Liver (tissue), 9 donors: ENCODE data around the gene MAB21L4. TPM values are rescaled to one million over a fixed set of nuclear protein-coding genes. Genes with fewer than 3 reads are reported as not detected.

Source experiments
- DNase-seq: peaks from one replicate; pipeline ENCODE4 v3.0.0-alpha.2; 2017; ENCODE audit warnings: low spot score
- H3K27ac ChIP-seq, 2 donors: one replicate each; pipeline ENCODE4 v1.7.0; 2013; ENCODE audit warnings: inconsistent platforms in 2 of 2, low read length in 2 of 2, control low read depth in 1 of 2, low read depth in 1 of 2, mild to moderate bottlenecking in 1 of 2
- H3K27me3 ChIP-seq, 4 donors: one replicate each; pipeline versions ENCODE4 v1.6.1 to v1.7.0; 2013; ENCODE audit warnings: low read length in 3 of 4, inconsistent platforms in 1 of 4, mild to moderate bottlenecking in 1 of 4, moderate library complexity in 1 of 4; ENCODE audit not compliant: control insufficient read depth in 4 of 4, insufficient read depth in 4 of 4
- H3K36me3 ChIP-seq, 4 donors: one replicate each; pipeline versions ENCODE4 v1.6.1 to v1.7.0; 2013; ENCODE audit warnings: low read length in 3 of 4, mild to moderate bottlenecking in 3 of 4, low read depth in 1 of 4, moderate library complexity in 1 of 4; ENCODE audit not compliant: control insufficient read depth in 4 of 4, insufficient read depth in 3 of 4
- H3K4me1 ChIP-seq, 4 donors: one replicate each; pipeline versions ENCODE4 v1.6.1 to v1.7.0; 2013; ENCODE audit warnings: low read length in 3 of 4, mild to moderate bottlenecking in 3 of 4, moderate library complexity in 1 of 4; ENCODE audit not compliant: control insufficient read depth in 4 of 4, insufficient read depth in 4 of 4
- H3K4me3 ChIP-seq, 3 donors: one replicate each; pipeline versions ENCODE4 v1.6.1 to v1.7.0; 2013; ENCODE audit warnings: low read length in 3 of 3, control low read depth in 1 of 3, low read depth in 1 of 3, mild to moderate bottlenecking in 1 of 3
- H3K9ac ChIP-seq, 2 donors: one replicate each; pipeline ENCODE4 v1.7.0; 2013; ENCODE audit warnings: low read length in 2 of 2, mild to moderate bottlenecking in 2 of 2, moderate library complexity in 2 of 2, control low read depth in 1 of 2, low read depth in 1 of 2
- H3K9me3 ChIP-seq, 4 donors: one replicate each; pipeline versions ENCODE4 v1.6.1 to v1.7.0; 2013; ENCODE audit warnings: low read length in 3 of 4; ENCODE audit not compliant: control insufficient read depth in 4 of 4
- CTCF ChIP-seq: fragments of 150-350 bp; IDR thresholded peaks from 2 replicates; pipeline ENCODE4 v1.5.1; 2017; ENCODE audit warnings: improper control_type of control experiment, low read depth, low read length; ENCODE audit not compliant: missing input control
- EGR1 ChIP-seq, 2 donors: IDR thresholded peaks; 2 replicates each; pipeline ENCODE4 v1.6.1; 2016 to 2018; ENCODE audit warnings: antibody characterized with exemption in 2 of 2, low read depth in 2 of 2
- FOXA1 ChIP-seq: IDR thresholded peaks from 2 replicates; pipeline ENCODE4 v1.6.1; 2016; ENCODE audit warnings: antibody characterized with exemption
- FOXA2 ChIP-seq: IDR thresholded peaks from 2 replicates; pipeline ENCODE4 v1.6.1; 2016; ENCODE audit warnings: antibody characterized with exemption
- GABPA ChIP-seq, 2 donors: IDR thresholded peaks in 1 of 2; conservative IDR thresholded peaks in 1 of 2; 2 replicates each; pipeline ENCODE4 v1.6.1; 2016; ENCODE audit warnings: antibody characterized with exemption in 2 of 2, mild to moderate bottlenecking in 1 of 2, moderate library complexity in 1 of 2
- HNF4A ChIP-seq, 2 donors: conservative IDR thresholded peaks; 2 replicates each; pipeline ENCODE4 v1.6.1; 2016; ENCODE audit warnings: antibody characterized with exemption in 2 of 2, mild to moderate bottlenecking in 2 of 2
- HNF4G ChIP-seq: IDR thresholded peaks from 2 replicates; pipeline ENCODE4 v1.6.1; 2016; ENCODE audit warnings: antibody characterized with exemption
- JUND ChIP-seq, 2 donors: IDR thresholded peaks; 2 replicates each; pipeline ENCODE4 v1.6.1; 2016; ENCODE audit warnings: antibody characterized with exemption in 2 of 2
- NR2F2 ChIP-seq: IDR thresholded peaks from 2 replicates; pipeline ENCODE4 v1.6.1; 2016; ENCODE audit warnings: antibody characterized with exemption
- RAD21 ChIP-seq, 2 donors: IDR thresholded peaks; 2 replicates each; pipeline ENCODE4 v1.6.1; 2016; ENCODE audit warnings: antibody characterized with exemption in 2 of 2, mild to moderate bottlenecking in 2 of 2
- RXRA ChIP-seq, 2 donors: IDR thresholded peaks; 2 replicates each; pipeline ENCODE4 v1.6.1; 2017 to 2018; ENCODE audit warnings: antibody characterized with exemption in 2 of 2, mild to moderate bottlenecking in 1 of 2
- SP1 ChIP-seq: IDR thresholded peaks from 2 replicates; pipeline ENCODE4 v1.6.1; 2018; ENCODE audit warnings: antibody characterized with exemption, mild to moderate bottlenecking
- TAF1 ChIP-seq: conservative IDR thresholded peaks from 2 replicates; pipeline ENCODE4 v1.6.1; 2016; ENCODE audit warnings: antibody characterized with exemption, mild to moderate bottlenecking
- YY1 ChIP-seq: IDR thresholded peaks from 2 replicates; pipeline ENCODE4 v1.6.1; 2016; ENCODE audit warnings: antibody characterized with exemption, mild to moderate bottlenecking
- WGBS: extraction: QIAGEN DNeasy Blood & Tissue Kit; methylation state at CpG from one replicate; pipeline ENCODE4 v1.1.7; 2013; 5-methylcytosine and 5-hydroxymethylcytosine counted together
- polyA plus RNA-seq, 2 donors: library from polyadenylated mRNA; stranded (reverse) in 1 of 2; unstranded in 1 of 2; fragments of 200-250 nt in 1 of 2; fragments of >200 nt in 1 of 2; fragmentation: Nextera tagmentation in 1 of 2; extraction: Ambion mirVana in 1 of 2; gene quantifications; one replicate each; pipeline versions ENCODE4 v1.2.1 to v1.2.3, GENCODE V29; 2013 to 2015
- total RNA-seq, 2 donors: library from RNA; depleted of rRNA; stranded (reverse); fragments of >200 nt; gene quantifications; one replicate each; pipeline ENCODE4 v1.2.3, GENCODE V29; 2014
- TF ChIP-seq, protein P1 (sequence below): IDR thresholded peaks from 2 replicates; pipeline ENCODE4 v1.6.1; 2016; ENCODE audit warnings: antibody characterized with exemption
- TF ChIP-seq, protein P2 (sequence below): IDR thresholded peaks from 2 replicates; pipeline ENCODE4 v1.6.1; 2016; ENCODE audit warnings: antibody characterized with exemption, mild to moderate bottlenecking
- TF ChIP-seq, protein P3 (sequence below): IDR thresholded peaks from 2 replicates; pipeline ENCODE4 v1.6.1; 2016; ENCODE audit warnings: antibody characterized with exemption
- TF ChIP-seq, protein P4 (sequence below): IDR thresholded peaks from 2 replicates; pipeline ENCODE4 v1.6.1; 2016; ENCODE audit warnings: antibody characterized with exemption
- donor health status: healthy.
- donor health status: healthy.
- donor health status: healthy.
- donor health status: healthy.
- donor health status: healthy.

MAB21L4 gene
- total and polyA plus RNA-seq, 4 donors, result 0.59 to 8.8 (median 1.1) TPM

DNA sequence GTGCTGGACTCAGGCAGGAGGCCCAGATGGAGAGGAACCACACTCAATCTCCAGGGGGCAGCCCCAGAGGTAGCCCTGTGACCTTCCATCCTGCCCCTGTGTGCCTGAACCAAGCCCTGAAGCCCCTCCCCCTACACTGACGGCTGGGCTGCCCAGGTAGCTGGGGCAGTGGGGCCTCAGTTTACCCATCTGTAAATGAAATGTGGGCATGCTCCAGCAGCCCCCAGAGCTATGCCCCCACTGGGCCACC lies 26.0 kb upstream of the MAB21L4 start:
- no peak for DNase-seq
- Histone ChIP-seq H3K9ac (no peak overlapping the region), H3K36me3 (no peaks in the 10 kb centered on the region), H3K27ac (no peak overlapping the region), H3K4me3 (no peak overlapping the region), H3K4me1 (peaks cover 0 to 1% (median 0%) of the 10 kb centered on the region in 4 donors), H3K27me3 (no peaks in the 10 kb centered on the region), H3K9me3 (no peaks in the 10 kb centered on the region)
- no peak for TF ChIP-seq EGR1 (IDR thresholded peaks at IDR 0.05; ENCODE audit: low read depth in 2 of 2)
- no peak for TF ChIP-seq FOXA1
- no peak for TF ChIP-seq GABPA (IDR thresholded peaks at IDR 0.05 in 1 of 2, conservative IDR thresholded peaks at IDR 0.05 in 1 of 2)
- no peak for TF ChIP-seq SP1
- TF ChIP-seq, protein P1, sequence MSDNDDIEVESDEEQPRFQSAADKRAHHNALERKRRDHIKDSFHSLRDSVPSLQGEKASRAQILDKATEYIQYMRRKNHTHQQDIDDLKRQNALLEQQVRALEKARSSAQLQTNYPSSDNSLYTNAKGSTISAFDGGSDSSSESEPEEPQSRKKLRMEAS, result no peak
- no peak for TF ChIP-seq JUND (IDR thresholded peaks at IDR 0.05)
- TF ChIP-seq HNF4G, result no peak
- no peak for TF ChIP-seq CTCF
- TF ChIP-seq RXRA (IDR thresholded peaks at IDR 0.05), result no peak
- no peak for TF ChIP-seq TAF1
- TF ChIP-seq FOXA2, result no peak
- TF ChIP-seq, protein P2, sequence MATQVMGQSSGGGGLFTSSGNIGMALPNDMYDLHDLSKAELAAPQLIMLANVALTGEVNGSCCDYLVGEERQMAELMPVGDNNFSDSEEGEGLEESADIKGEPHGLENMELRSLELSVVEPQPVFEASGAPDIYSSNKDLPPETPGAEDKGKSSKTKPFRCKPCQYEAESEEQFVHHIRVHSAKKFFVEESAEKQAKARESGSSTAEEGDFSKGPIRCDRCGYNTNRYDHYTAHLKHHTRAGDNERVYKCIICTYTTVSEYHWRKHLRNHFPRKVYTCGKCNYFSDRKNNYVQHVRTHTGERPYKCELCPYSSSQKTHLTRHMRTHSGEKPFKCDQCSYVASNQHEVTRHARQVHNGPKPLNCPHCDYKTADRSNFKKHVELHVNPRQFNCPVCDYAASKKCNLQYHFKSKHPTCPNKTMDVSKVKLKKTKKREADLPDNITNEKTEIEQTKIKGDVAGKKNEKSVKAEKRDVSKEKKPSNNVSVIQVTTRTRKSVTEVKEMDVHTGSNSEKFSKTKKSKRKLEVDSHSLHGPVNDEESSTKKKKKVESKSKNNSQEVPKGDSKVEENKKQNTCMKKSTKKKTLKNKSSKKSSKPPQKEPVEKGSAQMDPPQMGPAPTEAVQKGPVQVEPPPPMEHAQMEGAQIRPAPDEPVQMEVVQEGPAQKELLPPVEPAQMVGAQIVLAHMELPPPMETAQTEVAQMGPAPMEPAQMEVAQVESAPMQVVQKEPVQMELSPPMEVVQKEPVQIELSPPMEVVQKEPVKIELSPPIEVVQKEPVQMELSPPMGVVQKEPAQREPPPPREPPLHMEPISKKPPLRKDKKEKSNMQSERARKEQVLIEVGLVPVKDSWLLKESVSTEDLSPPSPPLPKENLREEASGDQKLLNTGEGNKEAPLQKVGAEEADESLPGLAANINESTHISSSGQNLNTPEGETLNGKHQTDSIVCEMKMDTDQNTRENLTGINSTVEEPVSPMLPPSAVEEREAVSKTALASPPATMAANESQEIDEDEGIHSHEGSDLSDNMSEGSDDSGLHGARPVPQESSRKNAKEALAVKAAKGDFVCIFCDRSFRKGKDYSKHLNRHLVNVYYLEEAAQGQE, result no peak
- TF ChIP-seq NR2F2, result no peak
- TF ChIP-seq, protein P3, sequence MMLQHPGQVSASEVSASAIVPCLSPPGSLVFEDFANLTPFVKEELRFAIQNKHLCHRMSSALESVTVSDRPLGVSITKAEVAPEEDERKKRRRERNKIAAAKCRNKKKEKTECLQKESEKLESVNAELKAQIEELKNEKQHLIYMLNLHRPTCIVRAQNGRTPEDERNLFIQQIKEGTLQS, result no peak
- no peak for TF ChIP-seq HNF4A (conservative IDR thresholded peaks at IDR 0.05)
- no peak for TF ChIP-seq YY1
- TF ChIP-seq, protein P4, sequence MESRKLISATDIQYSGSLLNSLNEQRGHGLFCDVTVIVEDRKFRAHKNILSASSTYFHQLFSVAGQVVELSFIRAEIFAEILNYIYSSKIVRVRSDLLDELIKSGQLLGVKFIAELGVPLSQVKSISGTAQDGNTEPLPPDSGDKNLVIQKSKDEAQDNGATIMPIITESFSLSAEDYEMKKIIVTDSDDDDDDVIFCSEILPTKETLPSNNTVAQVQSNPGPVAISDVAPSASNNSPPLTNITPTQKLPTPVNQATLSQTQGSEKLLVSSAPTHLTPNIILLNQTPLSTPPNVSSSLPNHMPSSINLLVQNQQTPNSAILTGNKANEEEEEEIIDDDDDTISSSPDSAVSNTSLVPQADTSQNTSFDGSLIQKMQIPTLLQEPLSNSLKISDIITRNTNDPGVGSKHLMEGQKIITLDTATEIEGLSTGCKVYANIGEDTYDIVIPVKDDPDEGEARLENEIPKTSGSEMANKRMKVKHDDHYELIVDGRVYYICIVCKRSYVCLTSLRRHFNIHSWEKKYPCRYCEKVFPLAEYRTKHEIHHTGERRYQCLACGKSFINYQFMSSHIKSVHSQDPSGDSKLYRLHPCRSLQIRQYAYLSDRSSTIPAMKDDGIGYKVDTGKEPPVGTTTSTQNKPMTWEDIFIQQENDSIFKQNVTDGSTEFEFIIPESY, result no peak
- no peak for TF ChIP-seq RAD21 (IDR thresholded peaks at IDR 0.05)
- WGBS, result 94% methylated on average over 1 of the region's 1 CpG
